H9 (cell line): ENCODE results near the gene NDE1. TPM values are rescaled to one million over a fixed set of nuclear protein-coding genes. Genes with fewer than 3 reads are reported as not detected.
A peak's percentile ranks its signal among the peaks of the same experiment; 100 is the strongest.

ENCODE experiments used
- DNase-seq: peaks from one replicate; pipeline ENCODE4 v3.0.0-alpha.2; 2017
- H2AFZ ChIP-seq: one replicate; pipeline ENCODE4 v1.6.1; 2013; ENCODE audit warnings: mild to moderate bottlenecking, low read length, control low read depth, moderate library complexity
- H2AK5ac ChIP-seq: 2 replicates; pipeline ENCODE4 v1.6.1; 2013; ENCODE audit warnings: low read length, control low read depth, mixed read lengths; ENCODE audit not compliant: insufficient read length
- H2BK120ac ChIP-seq: one replicate; pipeline ENCODE4 v1.6.1; 2013; ENCODE audit warnings: low read depth, mild to moderate bottlenecking, low read length, control low read depth, inconsistent platforms; ENCODE audit not compliant: poor library complexity, severe bottlenecking
- H2BK12ac ChIP-seq: 2 replicates; pipeline ENCODE4 v1.6.1; 2013; ENCODE audit warnings: low read length, control low read depth, mixed read lengths, low read depth; ENCODE audit not compliant: insufficient read length
- H2BK15ac ChIP-seq: 2 replicates; pipeline ENCODE4 v1.6.1; 2013; ENCODE audit warnings: low read depth, low read length, control low read depth
- H2BK20ac ChIP-seq: one replicate; pipeline ENCODE4 v1.6.1; 2013; ENCODE audit warnings: low read depth, mild to moderate bottlenecking, low read length, control low read depth, inconsistent platforms; ENCODE audit not compliant: poor library complexity, severe bottlenecking
- H2BK5ac ChIP-seq: 2 replicates; pipeline ENCODE4 v1.6.1; 2013; ENCODE audit warnings: low read length, control low read depth, mixed read lengths; ENCODE audit not compliant: insufficient read length
- H3K14ac ChIP-seq: 2 replicates; pipeline ENCODE4 v1.6.1; 2013; ENCODE audit warnings: low read length, control low read depth; ENCODE audit not compliant: insufficient read depth
- H3K18ac ChIP-seq: 2 replicates; pipeline ENCODE4 v1.6.1; 2013; ENCODE audit warnings: low read depth, mild to moderate bottlenecking, mixed read lengths, low read length, control low read depth; ENCODE audit not compliant: insufficient read length
- H3K23ac ChIP-seq: 2 replicates; pipeline ENCODE4 v1.6.1; 2013; ENCODE audit warnings: low read length, control low read depth, mixed read lengths, low read depth; ENCODE audit not compliant: insufficient read length
- H3K23me2 ChIP-seq: 2 replicates; pipeline ENCODE4 v1.6.1; 2013; ENCODE audit warnings: low read depth, mild to moderate bottlenecking, mixed read lengths, low read length, control low read depth; ENCODE audit not compliant: insufficient read length, poor library complexity, severe bottlenecking
- H3K27ac ChIP-seq: 2 replicates; pipeline ENCODE4 v1.5.1; 2013; ENCODE audit warnings: low read length, control low read depth, mixed read lengths, low read depth; ENCODE audit not compliant: insufficient read length
- H3K27me3 ChIP-seq: 2 replicates; pipeline ENCODE4 v1.6.1; 2013; ENCODE audit warnings: low read length, control low read depth, inconsistent platforms; ENCODE audit not compliant: insufficient read depth
- H3K4ac ChIP-seq: 2 replicates; pipeline ENCODE4 v1.6.1; 2013; ENCODE audit warnings: low read depth, mild to moderate bottlenecking, control low read depth, inconsistent platforms, low read length, moderate library complexity
- H3K4me1 ChIP-seq: 2 replicates; pipeline ENCODE4 v1.6.1; 2013; ENCODE audit warnings: low read length, control low read depth, inconsistent platforms; ENCODE audit not compliant: insufficient read depth
- H3K4me2 ChIP-seq: 2 replicates; pipeline ENCODE4 v1.6.1; 2013; ENCODE audit warnings: low read length, control low read depth, mixed read lengths; ENCODE audit not compliant: insufficient read length, insufficient read depth
- H3K56ac ChIP-seq: 2 replicates; pipeline ENCODE4 v1.6.1; 2013; ENCODE audit warnings: low read depth, mild to moderate bottlenecking, mixed read lengths, low read length, control low read depth; ENCODE audit not compliant: insufficient read length
- H3K79me1 ChIP-seq: 2 replicates; pipeline ENCODE4 v1.6.1; 2013; ENCODE audit warnings: low read depth, mild to moderate bottlenecking, moderate library complexity, low read length, control low read depth, inconsistent platforms; ENCODE audit not compliant: insufficient read depth, poor library complexity, severe bottlenecking
- H3K79me2 ChIP-seq: 2 replicates; pipeline ENCODE4 v1.6.1; 2013; ENCODE audit warnings: low read length, control low read depth, inconsistent platforms; ENCODE audit not compliant: insufficient read depth
- H3K9ac ChIP-seq: 2 replicates; pipeline ENCODE4 v1.6.1; 2013; ENCODE audit warnings: low read length, control low read depth, mixed read lengths; ENCODE audit not compliant: insufficient read length; ENCODE audit errors: extremely low read depth
- H3K9me3 ChIP-seq: one replicate; pipeline ENCODE4 v1.6.1; 2013; ENCODE audit warnings: low read depth, low read length, inconsistent platforms; ENCODE audit not compliant: control insufficient read depth
- H3T11ph ChIP-seq: one replicate; pipeline ENCODE4 v1.6.1; 2013; ENCODE audit warnings: mild to moderate bottlenecking, low read length, control low read depth, inconsistent platforms
- H4K20me1 ChIP-seq: one replicate; pipeline ENCODE4 v1.6.1; 2013; ENCODE audit not compliant: control insufficient read depth, insufficient read length, insufficient read depth
- H4K5ac ChIP-seq: 2 replicates; pipeline ENCODE4 v1.6.1; 2013; ENCODE audit warnings: low read depth, mild to moderate bottlenecking, mixed read lengths, low read length, control low read depth; ENCODE audit not compliant: insufficient read length
- H4K8ac ChIP-seq: replicated peaks from 2 replicates; pipeline ENCODE4 v1.6.1; 2013; ENCODE audit warnings: low read length, control low read depth, mixed read lengths, low read depth; ENCODE audit not compliant: insufficient read length
- H4K91ac ChIP-seq: 2 replicates; pipeline ENCODE4 v1.6.1; 2013; ENCODE audit warnings: low read depth, mild to moderate bottlenecking, moderate library complexity, mixed read lengths, low read length, control low read depth; ENCODE audit not compliant: insufficient read length
- H3K27ac Mint-ChIP-seq, 3 experiments: 2 replicates in 2 of 3; 3 replicates in 1 of 3; pipeline ENCODE4 v1.8.0; 2020 to 2021; ENCODE audit warnings: mixed read lengths in 3 of 3, mild to moderate bottlenecking in 1 of 3, moderate library complexity in 1 of 3
- H3K27me3 Mint-ChIP-seq: 2 replicates; pipeline ENCODE4 v1.8.0; 2021; ENCODE audit warnings: low read depth, mild to moderate bottlenecking, moderate library complexity, mixed read lengths
- H3K36me3 Mint-ChIP-seq, 3 experiments: 2 replicates in 2 of 3; 3 replicates in 1 of 3; pipeline ENCODE4 v1.8.0; 2020 to 2021; ENCODE audit warnings: low read depth in 3 of 3, mixed read lengths in 3 of 3; ENCODE audit not compliant: insufficient read depth in 1 of 3
- H3K4me1 Mint-ChIP-seq, 2 experiments: 2 replicates each; pipeline ENCODE4 v1.8.0; 2020; ENCODE audit warnings: mixed read lengths in 2 of 2
- H3K4me3 Mint-ChIP-seq, 2 experiments: 2 replicates in 1 of 2; 3 replicates in 1 of 2; pipeline ENCODE4 v1.8.0; 2020 to 2021; ENCODE audit warnings: mild to moderate bottlenecking in 2 of 2, mixed read lengths in 2 of 2, moderate library complexity in 1 of 2
- H3K9me3 Mint-ChIP-seq, 2 experiments: 2 replicates in 1 of 2; 3 replicates in 1 of 2; pipeline ENCODE4 v1.8.0; 2020; ENCODE audit warnings: mild to moderate bottlenecking in 2 of 2, mixed read lengths in 2 of 2, moderate library complexity in 1 of 2
- CTCF ChIP-seq: fragments of 200-600 bp; sonication (generic); conservative IDR thresholded peaks from 3 replicates; pipeline ENCODE4 v1.8.0; 2021; ENCODE audit warnings: antibody characterized with exemption, mild to moderate bottlenecking
- WGBS: extraction: QIAGEN DNeasy Blood & Tissue Kit; methylation state at CpG from one replicate; pipeline ENCODE4 v1.1.7; 2013; ENCODE audit warnings: missing lambda C conversion rate, low lambda C conversion rate, mixed read lengths; ENCODE audit not compliant: insufficient read length; ENCODE audit errors: extremely low coverage; 5-methylcytosine and 5-hydroxymethylcytosine counted together
- total RNA-seq: library from RNA; stranded (reverse); gene quantifications from 2 replicates; pipeline ENCODE4 v1.2.1, GENCODE V29; 2021

Gene NDE1
- total RNA-seq, 1 experiment from 2014 or later = 49.6 TPM

GRCh38 chr16:15601212-15601879 is 48.7 kb upstream of the NDE1 start:
- Histone ChIP-seq H2BK20ac (no peak overlapping the region), H3K9ac (no peak overlapping the region), H2BK5ac (no peak overlapping the region), H3K27me3 (no peaks in the 10 kb centered on the region), H3K4me2 (no peak overlapping the region), H2BK120ac (no peak overlapping the region), H3K4ac (no peak overlapping the region), H4K20me1 (no peaks in the 10 kb centered on the region), H3K27ac (no peak overlapping the region), H3K14ac (no peak overlapping the region), H4K5ac (no peak overlapping the region), H3K18ac (no peak overlapping the region), H2AK5ac (no peak overlapping the region), H3K4me1 (no peaks in the 10 kb centered on the region), H4K8ac (no peak overlapping the region), H3K9me3 (no peaks in the 10 kb centered on the region), H2BK15ac (no peak overlapping the region), H3T11ph (no peak overlapping the region), H3K56ac (no peak overlapping the region), H3K79me1 (no peaks in the 10 kb centered on the region), H2BK12ac (no peak overlapping the region), H3K23ac (no peak overlapping the region), H4K91ac (no peak overlapping the region), H3K23me2 (no peaks in the 10 kb centered on the region), H2AFZ (no peak overlapping the region), H3K79me2 (no peaks in the 10 kb centered on the region)
- Mint-ChIP-seq H3K4me3 (no peak overlapping the region), H3K9me3 (no peaks in the 10 kb centered on the region), H3K27ac (no peak overlapping the region), H3K27me3 (no peaks in the 10 kb centered on the region; the same call in 1 of the 2 replicates), H3K36me3 (peaks cover 26 to 73% (median 45%) of the 10 kb centered on the region in 3 experiments; a peak in 6 of 7 replicates), H3K4me1 (peaks cover 12 to 14% of the 10 kb centered on the region in 2 experiments)
- DNase-seq = peak; percentile 75
- no CpG with 5 or more reads among the region's 9 CpGs for WGBS
- TF ChIP-seq CTCF = no peak
